K562 (cell line): ENCODE measurements around the gene ABCA4. TPM values are rescaled to one million over a fixed set of nuclear protein-coding genes. Genes with fewer than 3 reads are reported as not detected.

Experiments used
- ATAC-seq: fragments of 200-7000 bp; cut with Tn5 transposase; 3 replicates; pipeline ENCODE4 v1.9.1; 2020; ENCODE audit warnings: moderate library complexity
- BruUV-seq: library from RNA; stranded (reverse); fragments of 400-500 nt; replicated peaks from 2 replicates; lab custom pipeline; 2021; lab: Mats Ljungman, UMichigan
- CTCF ChIA-PET: fragments of 300-600 bp; formaldehyde crosslinking; extraction: SDS; loops from one replicate; lab custom pipeline; 2021; ENCODE audit warnings: low intra/inter-chr PET ratio; lab: Yijun Ruan, JAX
- POLR2A ChIA-PET: fragments of 300-600, 350-650 bp; sonication (Branson Sonifier 250); formaldehyde crosslinking; extraction: SDS; loops from one replicate; lab custom pipeline; 2021; ENCODE audit warnings: antibody characterized with exemption, inconsistent platforms; lab: Yijun Ruan, JAX
- DNase-seq, 4 experiments: peaks; one replicate each; pipeline versions ENCODE4 v3.0.0 to v3.0.0-alpha.2; 2011 to 2018; ENCODE audit warnings: low spot score in 3 of 4, mixed read lengths in 3 of 4; ENCODE audit errors: extremely low read depth in 1 of 4
- FAIRE-seq: peaks from 2 replicates; lab custom pipeline; 2011; peaks lifted over from hg19 to GRCh38; lab: Jason Lieb, UNC
- H2AFZ ChIP-seq: 2 replicates; pipeline ENCODE4 v1.6.0; 2011; ENCODE audit warnings: low read depth, low read length, control low read depth, inconsistent platforms
- H3K27ac ChIP-seq: fragments of 200-600 bp; 3 replicates; pipeline ENCODE4 v1.8.0; 2011; ENCODE audit warnings: low read depth, mild to moderate bottlenecking, control low read depth, inconsistent platforms, low read length, moderate library complexity, mixed read lengths; ENCODE audit errors: extremely low read depth
- H3K27me3 ChIP-seq, 2 experiments: fragments of 300-600 bp in 1 of 2; 2 replicates in 1 of 2; 3 replicates in 1 of 2; pipeline versions ENCODE4 v1.6.0 to v1.8.0; 2011; ENCODE audit warnings: inconsistent platforms in 2 of 2, low read length in 2 of 2, mild to moderate bottlenecking in 1 of 2, mixed read lengths in 1 of 2, moderate library complexity in 1 of 2; ENCODE audit not compliant: control insufficient read depth in 2 of 2, insufficient read depth in 2 of 2
- H3K36me3 ChIP-seq: fragments of 300-600 bp; 3 replicates; pipeline ENCODE4 v1.8.0; 2011; ENCODE audit warnings: mild to moderate bottlenecking, low read length, inconsistent platforms; ENCODE audit not compliant: control insufficient read depth, insufficient read depth
- H3K4me1 ChIP-seq, 2 experiments: fragments of 200-600 bp in 1 of 2; replicated peaks in 1 of 2; 2 replicates in 1 of 2; 3 replicates in 1 of 2; pipeline versions ENCODE4 v1.5.1 to v1.8.0; 2011; ENCODE audit warnings: inconsistent platforms in 2 of 2, low read length in 2 of 2, mild to moderate bottlenecking in 1 of 2, mixed read lengths in 1 of 2, moderate library complexity in 1 of 2; ENCODE audit not compliant: control insufficient read depth in 2 of 2, insufficient read depth in 2 of 2
- H3K4me2 ChIP-seq: 2 replicates; pipeline ENCODE4 v1.6.1; 2011; ENCODE audit warnings: low read length, control low read depth, inconsistent platforms, mixed read lengths; ENCODE audit not compliant: insufficient read depth
- H3K4me3 ChIP-seq: fragments of 200-600 bp; sonication (generic), shearing (Covaris generic); 2 replicates; pipeline ENCODE4 v1.5.1; 2016; ENCODE audit warnings: control low read depth, inconsistent platforms
- H3K79me2 ChIP-seq: fragments of 200-600 bp; 3 replicates; pipeline ENCODE4 v1.8.0; 2011; ENCODE audit warnings: low read length, inconsistent platforms; ENCODE audit not compliant: control insufficient read depth, insufficient read depth
- H3K9ac ChIP-seq, 2 experiments: 2 replicates each; pipeline versions ENCODE4 v1.6.0 to v1.6.1; 2011; ENCODE audit warnings: low read depth in 2 of 2, low read length in 2 of 2, control low read depth in 1 of 2, inconsistent platforms in 1 of 2, mild to moderate bottlenecking in 1 of 2, mixed read lengths in 1 of 2; ENCODE audit not compliant: insufficient read depth in 1 of 2
- H3K9me1 ChIP-seq: one replicate; pipeline ENCODE4 v1.6.0; 2011; ENCODE audit warnings: inconsistent platforms, mild to moderate bottlenecking, low read length, moderate library complexity; ENCODE audit not compliant: control insufficient read depth, insufficient read depth
- H3K9me3 ChIP-seq: replicated peaks from 2 replicates; pipeline ENCODE4 v1.5.1; 2011; ENCODE audit warnings: low read depth, low read length, inconsistent platforms; ENCODE audit not compliant: control insufficient read depth, insufficient read depth
- H4K20me1 ChIP-seq: replicated peaks from 2 replicates; pipeline ENCODE4 v1.6.1; 2011; ENCODE audit warnings: low read length, inconsistent platforms, mixed read lengths; ENCODE audit not compliant: control insufficient read depth, insufficient read depth
- ATF6 ChIP-seq: sonication (generic); formaldehyde crosslinking; IDR thresholded peaks from 2 replicates; pipeline ENCODE4 v1.4.0; 2020; ENCODE audit warnings: mild to moderate bottlenecking, missing genetic modification reagents
- BHLHE40 ChIP-seq: IDR thresholded peaks from 2 replicates; pipeline ENCODE4 v1.6.1; 2011; ENCODE audit warnings: low read length, improper control_type of control experiment
- CBX1 ChIP-seq: sonication (generic); IDR thresholded peaks from 2 replicates; pipeline ENCODE4 v1.6.1; 2016; ENCODE audit warnings: antibody characterized with exemption, low read depth, mild to moderate bottlenecking
- CHD2 ChIP-seq: IDR thresholded peaks from 2 replicates; pipeline ENCODE4 v1.6.1; 2011; ENCODE audit warnings: low read depth, low read length
- EP400 ChIP-seq: fragments of 450-650 bp; IDR thresholded peaks from 2 replicates; pipeline ENCODE4 v1.6.1; 2017; ENCODE audit warnings: antibody characterized with exemption, mild to moderate bottlenecking, moderate library complexity
- ETV1 ChIP-seq: fragments of 450-650 bp; conservative IDR thresholded peaks from 2 replicates; pipeline ENCODE4 v1.6.1; 2016; ENCODE audit warnings: missing genetic modification characterization, control low read depth, low read depth, missing compliant biosample characterization
- MLLT1 ChIP-seq, 2 experiments: fragments of 450-650 bp; IDR thresholded peaks; 2 replicates each; pipeline ENCODE4 v1.6.1; 2016
- NEUROD1 ChIP-seq: fragments of 150-350 bp; IDR thresholded peaks from 2 replicates; pipeline ENCODE4 v1.6.1; 2014; ENCODE audit warnings: borderline replicate concordance, low read length, low read depth; ENCODE audit not compliant: partially characterized antibody
- NR0B1 ChIP-seq: fragments of 450-650 bp; IDR thresholded peaks from one replicate; pipeline ENCODE4 v1.6.1; 2018; ENCODE audit warnings: mild to moderate bottlenecking, moderate library complexity; ENCODE audit not compliant: partially characterized antibody
- NR4A1 ChIP-seq, 2 experiments: fragments of 250-450 bp in 1 of 2; fragments of 450-650 bp in 1 of 2; sonication (Bioruptor Pico) in 1 of 2; IDR thresholded peaks; 2 replicates each; pipeline versions ENCODE4 v1.4.0 to v1.6.1; 2016 to 2020; ENCODE audit warnings: mild to moderate bottlenecking in 2 of 2, missing compliant biosample characterization in 1 of 2, missing genetic modification characterization in 1 of 2, moderate library complexity in 1 of 2
- RBBP5 ChIP-seq: fragments of 200-600 bp; sonication (generic); IDR thresholded peaks from 2 replicates; pipeline ENCODE4 v1.6.1; 2012; ENCODE audit warnings: borderline replicate concordance, mild to moderate bottlenecking, low read length, control low read depth, inconsistent platforms; ENCODE audit not compliant: insufficient read depth, poor library complexity, severe bottlenecking
- TBP ChIP-seq: optimal IDR thresholded peaks from 2 replicates; pipeline ENCODE3; 2011; ENCODE audit warnings: low read depth, low read length, improper control_type of control experiment
- ZNF121 ChIP-seq: sonication (generic); formaldehyde crosslinking; conservative IDR thresholded peaks from 2 replicates; pipeline ENCODE4 v1.8.0; 2022; ENCODE audit warnings: missing genetic modification reagents
- ZNF512 ChIP-seq: IDR thresholded peaks from 2 replicates; pipeline ENCODE4 v1.6.1; 2016; ENCODE audit warnings: missing genetic modification characterization, missing compliant biosample characterization
- ZNF717 ChIP-seq: fragments of 250-450 bp; sonication (Bioruptor Pico); IDR thresholded peaks from 2 replicates; pipeline ENCODE4 v1.5.0; 2021
- ZNF77 ChIP-seq: fragments of 250-450 bp; sonication (Bioruptor Pico); IDR thresholded peaks from 2 replicates; pipeline ENCODE4 v1.5.0; 2020
- WGBS: fragments of 100-300 bp; shearing (Covaris generic); methylation state at CpG from one replicate; pipeline ENCODE4 v1.1.6; 2016; ENCODE audit warnings: low coverage, mixed read lengths; ENCODE audit not compliant: insufficient coverage; ENCODE audit errors: missing lambda C conversion rate; 5-methylcytosine and 5-hydroxymethylcytosine counted together
- in situ Hi-C: fragments of 300-500 bp; cut with MboI; formaldehyde crosslinking; loops from 4 replicates; pipeline ENCODE4 v1.15.0; 2018; ENCODE audit warnings: inconsistent platforms, mixed read lengths
- intact Hi-C: fragments of 100-400 bp; cut with micrococcal nuclease; formaldehyde crosslinking; loops from 2 replicates; pipeline ENCODE4 v1.14.2; 2022
- polyA plus RNA-seq, 8 experiments: library from polyadenylated mRNA; depleted of rRNA in 4 of 8; stranded (reverse) in 5 of 8; unstranded in 3 of 8; fragments of >200 nt; fragmentation: Nextera tagmentation in 2 of 8; fragmentation: Illumina TruSeq in 1 of 8; extraction: Ambion mirVana in 2 of 8; extraction: Trizol in 1 of 8; gene quantifications; 2 replicates each; pipeline versions ENCODE4 v1.2.1 to v1.2.3, GENCODE V29; 2011 to 2014; ENCODE audit warnings: inconsistent platforms in 1 of 8, missing spikeins in 1 of 8
- total RNA-seq, 7 experiments: library from RNA; depleted of rRNA in 6 of 7; stranded (reverse); fragments of >200 nt in 6 of 7; fragmentation: Illumina TruSeq in 2 of 7; extraction: Trizol in 2 of 7; gene quantifications; 2 replicates each; pipeline versions ENCODE4 v1.2.1 to v1.2.3, GENCODE V29; 2011 to 2021; ENCODE audit warnings: low replicate concordance in 1 of 7

The ABCA4 gene
- total and polyA plus RNA-seq, 9 of the 15 experiments (the other 6 are each of a cell fraction or from before 2014, with no cell fraction given) = 0.01 to 0.04 TPM; not detected in 7

- in situ Hi-C loops = no loop called here
- no peak for FAIRE-seq
- no peaks in the 10 kb centered on the region for H3K4me1 ChIP-seq
- TF ChIP-seq BHLHE40 (no peak), RBBP5 (no peak), ZNF717 (CRISPR knock-in tag) (no peak), CHD2 (no peak), EP400 (no peak), ATF6 (CRISPR knock-in tag) (no peak), ZNF121 (CRISPR knock-in tag) (no peak), ETV1 (no peak), ZNF77 (no peak), MLLT1 (IDR thresholded peaks at IDR 0.05) (no peak), NEUROD1 (no peak), NR4A1 (CRISPR knock-in tag; IDR thresholded peaks at IDR 0.05) (no peak), NR4A1 (tag; IDR thresholded peaks at IDR 0.05) (no peak), ZNF512 (tag) (no peak), CBX1 (no peak), NR0B1 (no peak), TBP (no peak)
Measured at GRCh38 chr1:94154989-94155388, 34.0 kb upstream of the ABCA4 start.

More at GRCh38 chr1:94154989-94155388, 34.0 kb upstream of the ABCA4 start:
- no peak overlapping the region for H3K27ac ChIP-seq
- intact Hi-C loops = no loop called here
- H3K9me1 ChIP-seq = no peaks in the 10 kb centered on the region
- no peak overlapping the region for H3K9ac ChIP-seq
- H2AFZ ChIP-seq = no peak overlapping the region
- peaks cover 0 to 6% of the 10 kb centered on the region in 2 experiments; a peak in 2 of 5 replicates for H3K27me3 ChIP-seq
- H3K79me2 ChIP-seq = no peaks in the 10 kb centered on the region
- ATAC-seq (no peak), DNase-seq (no peak)
- POLR2A ChIA-PET = interaction anchor here (0.9 kb wide), 1 partner anchor 22 kb away, joined by 3 read pairs; no protein-coding TSS in a partner anchor
- H3K4me2 ChIP-seq = no peak overlapping the region
- H4K20me1 ChIP-seq = no peaks in the 10 kb centered on the region
- 0% methylated on average over 1 of the region's 1 CpG for WGBS
- BruUV-seq = no TSS peak
- no peaks in the 10 kb centered on the region for H3K36me3 ChIP-seq
- no peaks in the 10 kb centered on the region for H3K9me3 ChIP-seq
- CTCF ChIA-PET = no interaction called here
- no peak overlapping the region for H3K4me3 ChIP-seq
